NCI-H2196 (cell line): ENCODE data around the gene CREG2.
A peak's percentile ranks its signal among the peaks of the same experiment; 100 is the strongest.

Source experiments
- DNase-seq: peaks from one replicate; lab custom pipeline; 2025; ENCODE audit not compliant: unreplicated experiment; lab: John Stamatoyannopoulos, UW

CREG2 gene, protein sequence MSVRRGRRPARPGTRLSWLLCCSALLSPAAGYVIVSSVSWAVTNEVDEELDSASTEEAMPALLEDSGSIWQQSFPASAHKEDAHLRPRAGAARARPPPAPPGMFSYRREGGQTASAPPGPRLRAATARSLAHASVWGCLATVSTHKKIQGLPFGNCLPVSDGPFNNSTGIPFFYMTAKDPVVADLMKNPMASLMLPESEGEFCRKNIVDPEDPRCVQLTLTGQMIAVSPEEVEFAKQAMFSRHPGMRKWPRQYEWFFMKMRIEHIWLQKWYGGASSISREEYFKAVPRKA

DNA sequence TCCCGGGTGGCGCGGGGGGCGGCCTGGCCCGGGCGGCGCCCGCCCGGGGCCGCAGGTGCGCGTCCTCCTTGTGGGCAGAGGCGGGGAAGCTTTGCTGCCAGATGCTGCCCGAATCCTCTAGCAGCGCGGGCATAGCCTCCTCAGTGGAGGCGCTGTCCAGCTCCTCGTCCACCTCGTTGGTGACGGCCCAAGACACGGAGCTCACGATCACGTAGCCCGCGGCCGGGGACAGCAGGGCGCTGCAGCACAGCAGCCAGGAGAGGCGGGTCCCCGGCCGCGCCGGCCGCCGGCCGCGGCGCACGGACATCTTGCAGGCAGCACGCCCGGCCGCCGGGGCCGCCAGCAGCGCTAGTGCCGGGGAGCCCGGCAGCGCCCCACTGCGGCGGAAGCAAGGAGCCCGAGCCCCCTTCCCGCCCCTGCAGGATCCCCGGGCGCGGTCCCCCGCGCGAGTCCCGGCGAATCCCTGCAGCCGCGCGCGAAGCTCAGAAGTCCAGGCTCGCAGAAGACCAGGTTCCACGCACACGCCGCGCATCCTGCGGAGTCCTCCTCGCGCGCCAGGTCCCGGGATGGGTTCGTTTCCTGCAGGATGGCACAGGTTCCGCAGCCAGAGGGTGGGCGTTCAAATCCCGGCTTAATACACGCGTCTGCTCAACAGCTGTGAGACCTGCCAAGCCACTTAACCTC is at the start of gene CREG2:
CREG2 (minus strand) TSS at position 353 of the 684 bp plus-strand sequence; CDS start at position 307, 46 bp downstream.
- peak; percentile 49 for DNase-seq

DNA sequence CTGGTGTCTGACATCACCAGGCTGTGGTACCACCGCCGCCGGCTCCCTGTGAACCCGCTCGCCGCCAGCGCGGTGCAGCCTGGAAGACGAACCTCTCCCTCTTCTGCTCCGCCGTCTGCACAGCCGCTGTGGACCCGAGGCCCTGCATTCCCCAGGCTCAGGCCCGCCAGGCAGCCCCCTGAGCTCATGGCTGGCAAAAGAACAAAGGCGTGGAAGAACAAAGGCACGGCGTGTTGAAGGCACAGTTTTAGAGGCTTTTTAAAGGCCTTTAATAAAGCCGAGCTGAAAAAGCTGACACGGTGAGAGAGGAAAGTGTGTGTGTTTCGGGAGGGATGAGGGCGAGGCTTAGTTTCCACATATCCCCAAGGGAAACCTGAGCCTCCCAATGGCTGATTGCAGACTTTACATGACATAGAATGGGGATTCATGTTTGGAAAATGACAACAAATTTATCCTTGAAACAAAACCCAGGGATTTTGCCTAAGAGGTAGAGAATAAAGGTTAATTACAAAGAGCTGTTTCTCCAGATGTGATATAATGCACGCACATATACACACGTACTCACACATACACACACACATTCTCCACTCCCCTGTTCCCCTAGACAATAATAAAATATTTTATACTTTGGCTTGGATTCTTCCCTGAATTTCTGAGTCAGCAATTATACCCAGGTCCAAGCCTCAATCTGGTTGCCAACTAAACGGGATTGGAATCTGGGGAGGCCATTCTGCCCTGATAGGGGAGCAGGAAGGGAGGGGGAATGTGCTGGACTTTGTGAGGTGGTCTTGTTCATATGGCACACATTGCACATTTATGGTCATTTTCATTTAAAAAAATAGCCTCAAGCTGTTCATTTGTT is 47.9 kb upstream of the CREG2 start:
- no peak for DNase-seq

DNA sequence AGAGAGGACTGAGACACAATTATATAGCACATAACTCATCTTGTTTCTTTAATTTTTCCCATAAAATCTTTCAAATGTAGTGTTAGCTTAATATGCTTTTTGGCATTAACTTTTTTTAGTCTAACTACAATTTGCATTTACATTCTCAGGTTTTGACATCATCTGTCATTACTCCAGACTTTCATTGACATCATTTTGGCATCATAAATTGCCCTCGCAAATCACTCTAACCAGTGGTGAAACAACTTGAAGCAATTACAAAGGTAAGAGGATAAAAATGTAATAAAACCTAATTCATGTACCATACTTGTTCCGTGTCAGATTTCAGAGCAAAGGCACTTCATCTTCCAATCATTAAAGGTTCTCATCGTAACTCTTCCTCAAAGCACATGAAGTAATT is 46.2 kb upstream of the CREG2 start:
- no peak for DNase-seq

DNA sequence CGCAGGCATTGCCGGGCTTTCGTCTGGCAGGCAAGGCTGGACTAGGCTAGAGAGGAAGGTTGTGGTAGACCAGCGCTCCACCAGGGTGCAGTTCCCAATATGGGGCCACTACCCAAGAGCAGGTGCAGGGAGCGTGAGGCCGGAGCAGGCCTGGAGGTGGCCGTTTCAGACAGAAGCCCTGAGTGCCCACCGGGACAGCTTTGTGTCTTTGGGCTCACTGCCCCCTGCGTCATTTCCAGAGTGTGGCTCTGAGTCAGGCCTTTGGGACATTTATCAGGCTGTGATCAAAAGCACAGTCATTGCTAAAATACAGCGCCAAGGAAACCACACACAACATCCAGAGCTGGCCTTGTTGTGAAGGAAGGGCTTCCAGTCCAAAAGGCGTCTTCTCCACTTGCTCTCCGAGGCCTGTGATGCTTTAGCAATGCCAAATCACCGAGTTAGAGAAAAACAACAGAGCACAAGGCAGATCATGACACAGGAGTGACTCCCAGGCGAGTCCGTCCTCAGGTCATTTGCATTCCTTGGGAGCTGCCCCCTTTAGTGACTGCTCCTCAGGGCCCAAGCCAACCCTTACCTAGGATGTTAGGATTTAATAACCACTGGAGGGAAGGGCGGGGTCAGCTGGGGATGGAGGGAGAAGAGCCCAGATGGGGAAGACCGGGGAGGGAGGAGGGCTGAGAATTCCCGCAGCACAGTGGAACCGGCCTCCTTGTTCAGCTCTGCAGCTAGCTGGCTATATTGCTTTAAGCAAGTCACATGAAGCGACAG is 45.3 kb upstream of the CREG2 start:
- DNase-seq = no peak

DNA sequence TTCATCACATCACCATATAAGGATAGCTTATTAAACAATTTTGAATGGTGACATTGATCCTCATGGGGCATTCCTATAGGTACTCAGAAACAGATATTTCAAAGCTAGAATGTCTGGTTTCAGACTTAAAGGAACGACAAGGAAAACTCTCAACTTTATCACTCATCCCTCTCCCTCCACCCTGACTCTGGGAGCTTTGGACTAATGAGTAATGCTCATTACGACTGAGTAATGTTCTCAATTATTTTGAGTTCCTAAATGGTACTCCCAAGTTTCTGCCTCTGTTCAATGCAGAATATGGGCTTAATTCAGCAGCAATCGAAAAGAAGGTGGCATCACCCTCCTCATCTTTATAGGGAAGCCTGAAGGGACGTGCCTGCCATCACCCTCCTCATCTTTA is 44.2 kb upstream of the CREG2 start:
- DNase-seq = no peak

DNA sequence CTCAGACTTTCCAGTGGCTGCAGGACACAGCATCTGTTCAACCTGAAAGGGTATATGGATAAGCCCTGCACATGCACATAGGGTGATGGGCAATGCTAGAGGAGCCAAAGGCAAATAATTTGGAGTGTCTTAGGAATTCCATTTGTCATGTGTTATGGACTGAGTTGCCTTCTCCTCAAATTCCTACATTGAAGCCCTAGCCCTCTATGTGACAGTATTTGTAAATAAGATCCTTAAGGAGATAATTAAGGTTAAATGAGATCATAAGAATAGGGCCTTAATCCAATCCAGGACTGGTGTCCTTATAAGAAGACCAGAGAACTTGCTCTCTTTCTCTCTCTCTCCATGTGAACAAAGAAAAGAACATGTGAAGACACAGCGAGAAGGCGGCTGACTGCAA is 42.9 kb upstream of the CREG2 start:
- no peak for DNase-seq

DNA sequence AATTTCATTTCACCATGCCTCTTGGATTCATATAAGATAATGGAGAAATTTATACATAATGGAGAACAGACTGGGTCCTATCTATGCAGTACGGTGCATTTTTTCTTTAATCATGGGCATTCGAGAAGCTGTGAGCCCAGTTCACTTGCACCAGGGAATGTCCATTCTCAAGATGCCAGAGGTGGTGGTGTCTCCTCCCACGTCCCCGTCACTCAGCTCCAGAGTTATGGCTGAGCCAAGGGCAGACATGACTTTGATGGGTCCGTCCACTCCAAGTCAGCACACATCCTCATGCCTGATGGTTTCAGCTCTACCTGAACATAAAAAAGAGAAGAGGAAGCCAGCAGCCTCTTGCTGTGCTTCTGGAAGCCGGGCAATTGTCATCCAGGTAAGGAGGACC is 42.1 kb upstream of the CREG2 start:
- no peak for DNase-seq

DNA sequence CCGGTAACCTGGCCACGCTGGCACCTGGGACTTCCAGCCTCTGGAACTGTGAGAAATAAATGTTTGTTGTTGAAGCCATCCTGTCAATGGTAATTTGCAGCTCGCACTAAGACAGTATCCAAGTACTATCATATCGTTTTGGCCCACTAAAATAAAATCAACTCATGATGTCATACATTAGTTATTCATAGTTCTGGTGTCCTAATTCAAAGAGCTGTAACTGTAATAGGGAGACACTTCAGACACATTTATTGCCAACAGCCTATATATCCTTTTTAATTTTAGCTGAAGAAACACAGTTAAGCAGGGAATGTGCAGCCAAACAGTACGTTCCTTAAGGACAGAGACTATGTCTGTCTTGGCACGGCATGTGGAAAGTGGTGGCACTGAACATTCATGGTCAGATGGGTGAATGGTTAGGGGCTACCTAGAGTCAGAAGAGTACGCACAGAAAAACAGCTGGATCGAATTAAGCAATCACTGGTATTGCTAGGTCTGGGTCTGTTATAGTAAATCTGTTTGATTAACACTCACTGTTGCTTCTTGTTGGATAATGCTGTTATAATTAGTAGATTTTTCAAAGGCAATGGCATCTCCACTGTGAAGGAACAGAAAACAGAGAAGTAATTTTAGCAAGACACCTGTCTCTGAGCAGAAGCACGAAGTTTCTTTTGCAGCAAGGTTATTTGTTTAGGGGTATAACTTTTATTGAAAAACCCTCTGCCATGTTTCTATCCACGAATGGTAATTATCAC is 41.3 kb upstream of the CREG2 start:
- DNase-seq = no peak

DNA sequence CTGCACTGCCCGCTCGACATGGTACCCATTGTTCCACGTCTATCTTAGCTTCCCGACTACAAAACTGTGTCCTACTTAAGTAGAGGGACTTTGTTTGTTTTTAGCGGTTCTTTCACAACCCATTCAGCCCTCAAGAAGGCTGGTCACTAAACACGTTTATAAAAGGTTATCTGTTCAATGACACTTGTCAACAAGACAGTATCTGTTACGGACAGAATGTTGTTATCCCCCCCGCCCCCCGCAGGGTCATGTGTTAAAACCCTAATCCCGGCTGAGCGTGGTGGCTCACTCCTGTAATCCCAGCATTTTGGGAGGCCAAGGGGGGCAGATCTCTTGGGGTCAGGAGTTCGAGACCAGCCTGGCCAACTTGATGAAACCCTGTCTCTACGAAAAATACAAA is 40.4 kb upstream of the CREG2 start:
- no peak for DNase-seq

DNA sequence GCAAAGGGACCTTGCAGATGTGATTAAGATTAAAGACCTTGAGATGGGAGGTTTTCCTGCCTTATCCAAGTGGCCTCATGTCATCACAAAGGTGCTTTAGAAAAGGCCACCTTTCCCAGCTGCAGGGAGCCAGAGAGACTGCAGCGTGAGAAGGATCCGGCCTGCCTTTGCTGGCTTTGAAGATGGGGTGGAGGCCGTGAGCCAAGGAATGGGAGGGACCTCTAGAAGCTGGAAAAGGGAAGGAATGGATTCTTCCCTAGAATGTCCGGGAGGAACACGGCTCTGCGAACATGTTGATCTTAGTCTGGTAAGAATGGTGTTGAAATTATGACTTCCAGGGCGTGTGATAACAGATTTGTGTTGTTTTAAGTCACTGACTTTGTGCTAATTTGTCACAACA is 39.9 kb upstream of the CREG2 start:
- DNase-seq = no peak

DNA sequence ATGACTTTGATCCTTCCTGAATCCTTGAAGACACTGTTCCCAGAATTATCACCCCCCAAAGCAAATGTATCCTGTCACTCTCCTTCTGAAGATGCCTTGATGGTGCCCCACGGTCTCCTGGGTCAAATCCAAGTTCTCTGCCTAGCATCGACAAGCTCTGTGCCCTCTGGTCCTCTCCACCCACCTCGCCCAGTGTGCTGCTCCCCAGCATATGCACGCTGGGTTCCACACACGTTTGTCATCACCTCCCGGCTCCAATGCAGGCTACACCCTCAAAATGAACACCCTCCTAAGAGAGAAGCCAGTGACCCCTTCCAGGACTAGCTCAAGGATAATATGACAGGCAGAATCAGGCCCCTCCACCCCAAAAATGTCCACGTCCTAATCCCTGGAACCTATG is 39.5 kb upstream of the CREG2 start:
- DNase-seq = no peak

DNA sequence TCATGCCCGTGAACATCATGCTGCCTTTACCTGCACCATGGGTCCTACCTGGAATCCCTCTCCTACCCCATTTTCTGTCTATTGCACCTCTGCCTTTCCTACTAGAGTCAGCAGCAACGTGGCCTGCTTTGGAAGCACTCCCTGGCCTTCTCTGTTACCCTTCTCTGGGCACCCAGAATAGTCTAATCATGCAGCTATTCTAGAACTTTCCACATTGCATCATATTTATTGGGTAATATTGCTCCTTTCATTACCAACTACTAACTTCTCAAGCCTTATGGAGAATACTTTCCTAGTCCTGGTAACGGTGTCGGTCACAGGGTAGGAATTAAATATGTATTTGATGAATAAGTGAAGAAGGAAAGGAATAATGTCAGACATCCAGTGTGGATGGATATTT is 33.3 kb upstream of the CREG2 start:
- DNase-seq = no peak

DNA sequence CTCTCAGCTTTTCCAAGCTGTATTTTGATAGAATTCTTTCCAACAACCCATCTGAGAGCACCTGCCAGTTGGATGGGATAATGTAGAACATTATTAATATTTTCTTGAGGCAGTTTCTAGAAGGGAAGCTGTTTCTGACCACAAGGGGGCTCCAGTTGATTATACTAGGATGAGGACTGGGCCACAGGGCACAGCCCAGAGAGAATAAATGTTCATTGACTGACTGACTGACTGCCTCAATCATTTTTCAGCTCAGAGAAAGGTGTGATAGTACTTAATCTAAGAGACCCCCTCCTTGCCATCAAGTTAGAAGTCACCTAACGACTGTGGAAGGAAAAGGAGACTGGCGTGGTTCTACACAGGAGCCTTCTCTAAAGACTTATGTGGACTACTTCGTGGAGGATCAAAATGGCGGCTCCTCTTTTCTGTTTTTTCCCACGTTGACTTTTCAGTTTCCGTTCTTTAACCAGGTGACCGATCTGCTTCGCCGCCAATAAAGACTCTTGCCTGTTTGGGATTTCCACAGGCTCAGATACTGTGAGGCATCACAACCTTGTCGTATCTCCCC is 31.9 kb upstream of the CREG2 start:
- DNase-seq = peak; percentile 70

DNA sequence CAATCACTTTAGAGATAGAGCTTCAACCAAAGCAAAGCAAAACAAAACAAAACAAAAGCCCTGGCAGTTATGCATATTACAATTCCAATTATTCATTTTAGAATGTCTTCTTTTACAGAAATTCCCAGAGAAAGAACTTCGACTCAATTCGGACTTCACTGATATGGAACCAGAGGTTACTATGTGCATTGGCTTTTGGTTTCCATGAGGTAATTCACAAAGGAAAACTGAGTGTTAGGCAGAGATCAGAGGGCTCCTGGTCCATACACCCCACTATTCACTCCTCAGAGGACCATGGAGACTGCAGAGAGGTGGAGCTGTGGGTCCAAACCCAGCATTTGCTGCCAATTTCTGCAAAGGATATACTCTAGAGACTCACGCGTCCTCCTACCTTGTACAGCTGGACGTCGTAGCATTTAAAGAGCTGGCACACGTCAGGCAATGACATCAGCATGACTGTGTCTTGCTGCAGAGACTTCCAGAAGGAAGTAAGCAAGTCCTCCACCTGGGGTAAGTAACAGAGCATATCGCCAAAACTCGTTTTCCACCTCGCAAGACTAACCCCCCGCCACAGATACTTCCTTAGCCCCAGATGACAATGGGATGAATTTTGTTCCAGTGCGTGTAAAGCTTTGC is 31.3 kb upstream of the CREG2 start:
- DNase-seq = no peak

DNA sequence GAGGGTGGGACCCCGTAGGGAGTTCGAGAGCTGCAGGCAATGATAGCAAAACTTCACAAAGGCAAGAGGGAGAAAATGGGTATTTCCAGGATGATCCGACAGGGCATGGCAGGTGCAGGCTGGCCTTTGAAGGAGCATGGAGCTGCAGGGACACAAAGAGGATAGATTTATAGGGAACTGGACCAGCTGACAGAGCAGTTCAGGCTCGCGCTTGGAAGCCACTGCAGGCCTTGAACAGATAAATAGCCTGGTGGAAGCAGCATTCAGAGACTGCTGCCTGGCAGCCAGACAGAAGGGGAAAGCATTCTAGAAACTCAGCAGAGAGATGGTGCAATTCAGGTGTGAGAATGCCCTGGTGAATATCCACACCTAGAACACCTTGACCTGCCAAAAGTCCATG is 29.3 kb upstream of the CREG2 start:
- no peak for DNase-seq

DNA sequence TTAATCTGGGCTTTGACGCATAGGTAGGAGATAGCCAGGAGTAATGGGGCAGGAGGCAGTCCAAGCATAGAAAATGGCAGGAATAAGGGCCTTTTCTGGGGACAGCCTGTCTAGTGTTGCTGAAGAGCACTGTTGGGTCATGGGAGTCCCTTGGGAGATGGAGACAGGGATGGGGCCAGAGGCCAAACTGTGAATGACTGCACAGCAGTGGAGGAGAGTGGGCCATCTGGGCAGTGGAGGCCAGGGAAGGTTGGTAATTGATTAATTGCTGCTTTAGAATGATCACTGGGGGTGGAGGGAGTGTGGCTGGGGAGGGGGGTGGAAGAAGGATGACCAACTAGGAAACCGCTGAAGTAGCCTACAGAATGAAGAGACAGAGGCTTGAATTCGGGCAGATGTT is 28.6 kb upstream of the CREG2 start:
- DNase-seq = no peak

DNA sequence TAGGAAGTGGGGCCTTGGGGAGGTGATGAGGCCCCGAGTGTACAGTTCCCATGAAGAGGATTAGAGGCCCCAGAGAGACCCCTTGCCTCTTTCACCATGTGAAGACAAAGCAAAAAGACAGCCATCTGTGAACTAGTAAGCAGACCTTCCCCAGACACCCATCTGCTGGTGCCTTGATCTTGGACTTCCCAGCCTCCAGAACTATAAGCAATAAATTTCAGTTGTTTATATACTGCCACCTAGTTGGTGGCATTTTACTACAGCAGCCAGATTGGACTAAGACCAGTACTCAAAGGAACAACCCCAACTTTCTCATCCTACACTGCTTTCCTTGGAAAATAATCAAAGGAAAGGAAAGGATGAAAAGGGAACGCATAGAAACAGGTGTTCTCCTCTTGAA is 27.9 kb upstream of the CREG2 start:
- no peak for DNase-seq

DNA sequence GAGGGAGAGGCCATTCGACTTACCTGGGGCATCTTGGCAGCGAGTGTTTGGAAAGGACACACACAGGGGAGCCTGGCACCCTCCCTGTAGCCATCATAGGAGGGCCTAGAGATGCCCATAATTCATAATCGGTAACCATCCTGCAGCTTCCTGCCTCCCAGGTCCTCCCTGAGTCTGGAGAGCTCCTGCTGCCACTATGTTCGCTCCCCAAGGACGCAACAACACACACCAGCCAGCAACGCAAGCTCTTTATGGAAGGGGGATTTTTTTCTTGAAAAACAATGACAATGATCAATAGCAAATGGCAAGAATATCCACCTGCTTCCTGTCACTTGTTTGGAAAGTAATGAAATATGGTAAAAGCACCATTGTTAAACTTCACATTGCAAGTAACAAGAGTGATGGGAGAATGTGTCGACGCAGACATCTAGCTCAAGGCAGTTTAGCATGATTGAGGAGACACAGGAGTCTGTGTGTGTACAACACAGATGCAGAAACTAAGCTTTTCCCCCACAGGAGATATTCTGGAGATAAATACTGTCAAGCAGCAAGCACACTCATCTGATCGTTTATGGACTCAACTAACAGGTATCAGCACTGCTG is 24.9 kb upstream of the CREG2 start:
- DNase-seq = no peak

DNA sequence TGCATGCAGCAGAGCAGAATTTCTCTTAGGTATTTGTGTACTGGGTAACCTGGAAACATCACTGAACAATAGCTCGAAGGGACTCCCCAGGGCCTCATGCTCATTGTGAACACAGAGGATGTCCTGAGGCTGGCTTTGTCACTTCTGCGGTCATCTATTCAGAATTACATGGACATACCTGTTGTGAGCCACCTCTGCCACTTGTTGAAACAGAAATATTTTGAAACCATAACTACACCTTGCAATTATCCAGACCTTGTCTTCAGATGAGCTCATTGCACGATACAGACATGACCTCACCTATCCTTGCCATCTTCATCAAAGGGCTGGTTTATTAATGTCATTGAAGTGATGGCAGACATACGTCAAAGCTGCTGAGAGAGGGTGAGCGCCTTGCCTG is 23.4 kb upstream of the CREG2 start:
- DNase-seq = no peak
